Gastrocnemius medialis (tissue), 4 donors: ENCODE data around the gene PRDM16. TPM values are rescaled to one million over a fixed set of nuclear protein-coding genes. Genes with fewer than 3 reads are reported as not detected.

Experiments
- ATAC-seq, 2 donors: fragments of 150-250 bp; one replicate each; pipeline ENCODE4 v1.9.1; 2016
- DNase-seq, 2 donors: peaks; one replicate each; pipeline ENCODE4 v3.0.0-alpha.2; 2019
- H3K27ac ChIP-seq, 4 donors: fragments of 200-600 bp; sonication (generic); 1 replicate in 1 of 4; 2 replicates in 3 of 4; pipeline ENCODE4 v1.5.1; 2016 to 2018; ENCODE audit warnings: mild to moderate bottlenecking in 2 of 4, moderate library complexity in 1 of 4
- H3K27me3 ChIP-seq, 3 donors: fragments of 200-600 bp; sonication (generic) in 2 of 3; 1 replicate in 1 of 3; 2 replicates in 2 of 3; pipeline versions ENCODE4 v1.5.1 to v1.6.0; 2016 to 2019; ENCODE audit warnings: mild to moderate bottlenecking in 1 of 3, moderate library complexity in 1 of 3
- H3K36me3 ChIP-seq, 2 donors: fragments of 200-600 bp; sonication (generic) in 1 of 2; one replicate each; pipeline ENCODE4 v1.5.1; 2017 to 2018
- H3K4me1 ChIP-seq, 2 donors: fragments of 200-600 bp; sonication (generic) in 1 of 2; one replicate each; pipeline ENCODE4 v1.5.1; 2016 to 2017; ENCODE audit warnings: mild to moderate bottlenecking in 2 of 2
- H3K4me3 ChIP-seq, 4 donors: fragments of 200-600 bp; sonication (generic) in 3 of 4; 1 replicate in 1 of 4; 2 replicates in 3 of 4; pipeline ENCODE4 v1.5.1; 2016 to 2019; ENCODE audit warnings: mild to moderate bottlenecking in 2 of 4
- H3K9me3 ChIP-seq, 3 donors: fragments of 200-600 bp; sonication (generic) in 2 of 3; 1 replicate in 1 of 3; 2 replicates in 2 of 3; pipeline ENCODE4 v1.5.1; 2016 to 2019
- POLR2A ChIP-seq, 2 donors: fragments of 450-650 bp; IDR thresholded peaks; one replicate each; pipeline ENCODE4 v1.6.1; 2017; ENCODE audit warnings: antibody characterized with exemption in 2 of 2, mild to moderate bottlenecking in 2 of 2, moderate library complexity in 2 of 2
- in situ Hi-C, 4 donors: fragments of 200-750 bp; cut with MboI; loops; one replicate each; pipeline versions ENCODE4 v1.15.0 to v1.8.0; 2017; ENCODE audit warnings: low sequenced_read_pairs in 4 of 4
- intact Hi-C: fragments of 100-400 bp; cut with DNase I; formaldehyde crosslinking; loops from one replicate; pipeline ENCODE4 v1.15.1; 2023; ENCODE audit warnings: low total_unique reads
- total RNA-seq, 4 donors: library from RNA; depleted of rRNA; stranded (reverse); fragments of >200 nt; gene quantifications; one replicate each; pipeline versions ENCODE4 v1.1.0 to v1.2.3, GENCODE V29; 2016
- TF ChIP-seq, protein P1 (sequence below), 5 experiments: fragments of 450-650 bp in 3 of 5; fragments of 200-600 bp in 2 of 5; sonication (generic) in 2 of 5; IDR thresholded peaks in 4 of 5; conservative IDR thresholded peaks in 1 of 5; 1 replicate in 4 of 5; 2 replicates in 1 of 5; pipeline ENCODE4 v1.5.1; 2016 to 2019; ENCODE audit warnings: antibody characterized with exemption in 5 of 5, mild to moderate bottlenecking in 3 of 5, moderate library complexity in 3 of 5

Gene PRDM16
- total RNA-seq, 4 donors from 2014 or later, result 0.03 to 0.19 (median 0.17) TPM

DNA sequence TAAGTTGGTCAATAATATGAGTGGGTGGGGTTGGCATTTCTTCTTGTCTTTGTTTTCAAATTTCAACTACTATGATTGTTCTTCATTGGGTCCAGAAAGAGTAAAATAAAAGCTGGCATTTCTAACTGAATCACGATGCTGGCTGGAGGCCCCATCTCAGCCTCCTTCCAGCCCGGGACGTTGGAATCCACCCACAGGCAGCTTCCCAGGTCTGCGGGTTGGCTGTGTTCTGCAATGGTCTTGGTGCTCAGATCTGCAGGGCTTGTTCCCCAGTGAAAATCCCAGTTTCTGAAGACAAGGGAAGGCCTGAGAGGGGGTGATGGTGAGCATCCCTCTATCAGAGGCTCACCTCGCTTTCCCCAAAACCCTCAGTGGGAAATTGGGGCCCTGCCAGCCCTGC lies 330.7 kb downstream of the PRDM16 start:
- no peak overlapping the region for H3K4me3 ChIP-seq
- intact Hi-C loops, result no loop called here
- H3K27ac ChIP-seq, result no peak overlapping the region
- DNase-seq (no peak), ATAC-seq (no peak)
- no peaks in the 10 kb centered on the region for H3K4me1 ChIP-seq
- TF ChIP-seq, protein P1, sequence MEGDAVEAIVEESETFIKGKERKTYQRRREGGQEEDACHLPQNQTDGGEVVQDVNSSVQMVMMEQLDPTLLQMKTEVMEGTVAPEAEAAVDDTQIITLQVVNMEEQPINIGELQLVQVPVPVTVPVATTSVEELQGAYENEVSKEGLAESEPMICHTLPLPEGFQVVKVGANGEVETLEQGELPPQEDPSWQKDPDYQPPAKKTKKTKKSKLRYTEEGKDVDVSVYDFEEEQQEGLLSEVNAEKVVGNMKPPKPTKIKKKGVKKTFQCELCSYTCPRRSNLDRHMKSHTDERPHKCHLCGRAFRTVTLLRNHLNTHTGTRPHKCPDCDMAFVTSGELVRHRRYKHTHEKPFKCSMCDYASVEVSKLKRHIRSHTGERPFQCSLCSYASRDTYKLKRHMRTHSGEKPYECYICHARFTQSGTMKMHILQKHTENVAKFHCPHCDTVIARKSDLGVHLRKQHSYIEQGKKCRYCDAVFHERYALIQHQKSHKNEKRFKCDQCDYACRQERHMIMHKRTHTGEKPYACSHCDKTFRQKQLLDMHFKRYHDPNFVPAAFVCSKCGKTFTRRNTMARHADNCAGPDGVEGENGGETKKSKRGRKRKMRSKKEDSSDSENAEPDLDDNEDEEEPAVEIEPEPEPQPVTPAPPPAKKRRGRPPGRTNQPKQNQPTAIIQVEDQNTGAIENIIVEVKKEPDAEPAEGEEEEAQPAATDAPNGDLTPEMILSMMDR (IDR thresholded peaks at IDR 0.05 in 4 of 5, conservative IDR thresholded peaks at IDR 0.05 in 1 of 5), result no peak
- TF ChIP-seq POLR2A (IDR thresholded peaks at IDR 0.05), result no peak
- peaks cover 4 to 18% (median 14%) of the 10 kb centered on the region in 3 donors for H3K27me3 ChIP-seq
- H3K9me3 ChIP-seq, result no peaks in the 10 kb centered on the region
- H3K36me3 ChIP-seq, result no peaks in the 10 kb centered on the region
- in situ Hi-C loops, result loop anchor here in 2 of 4 donors (25.0 kb wide), 1 partner anchor 387 kb away; the partner anchor contains the start of gene ACTRT2 (in 2 of the 2)

DNA sequence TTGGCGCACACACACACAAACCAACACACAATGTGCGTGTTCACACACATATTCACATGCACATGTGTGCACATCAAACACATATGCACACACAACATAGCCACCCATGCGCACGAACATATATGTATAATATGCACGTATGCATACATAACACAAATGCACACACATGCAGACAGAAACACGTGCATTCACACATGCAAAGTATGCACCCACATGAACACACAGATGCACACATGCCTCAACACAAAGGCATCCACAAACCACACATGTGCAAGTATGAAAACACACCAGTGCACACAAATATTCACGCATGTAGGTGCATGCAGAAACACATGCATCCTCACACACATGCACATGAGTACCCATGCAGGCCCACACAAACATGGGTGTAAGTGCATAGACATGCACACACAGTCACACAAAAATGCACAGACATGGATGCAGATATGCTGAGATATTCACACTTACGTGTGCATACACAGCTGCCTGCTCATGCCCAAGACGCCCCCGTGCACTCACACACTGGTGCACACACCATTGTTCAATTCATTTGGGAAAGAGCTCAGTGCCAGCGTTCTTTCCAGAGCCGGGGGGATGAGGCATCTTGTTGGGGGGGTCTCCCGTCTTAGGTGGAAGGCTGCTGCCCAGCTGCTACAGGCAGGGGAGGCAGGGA lies 332.7 kb downstream of the PRDM16 start:
- ATAC-seq (no peak), DNase-seq (no peak)
- H3K27me3 ChIP-seq, result peaks cover 0 to 10% (median 0%) of the 10 kb centered on the region in 3 donors
- H3K4me3 ChIP-seq, result no peak overlapping the region
- in situ Hi-C loops, result loop anchor here in 2 of 4 donors (25.0 kb wide), 1 partner anchor 389 kb away; the partner anchor contains the start of gene ACTRT2 (in 2 of the 2)
- H3K4me1 ChIP-seq, result no peaks in the 10 kb centered on the region
- no peaks in the 10 kb centered on the region for H3K9me3 ChIP-seq
- intact Hi-C loops, result no loop called here
- H3K36me3 ChIP-seq, result no peaks in the 10 kb centered on the region
- H3K27ac ChIP-seq, result no peak overlapping the region
- TF ChIP-seq, protein P1 (IDR thresholded peaks at IDR 0.05 in 4 of 5, conservative IDR thresholded peaks at IDR 0.05 in 1 of 5), result no peak
- TF ChIP-seq POLR2A (IDR thresholded peaks at IDR 0.05), result no peak

DNA sequence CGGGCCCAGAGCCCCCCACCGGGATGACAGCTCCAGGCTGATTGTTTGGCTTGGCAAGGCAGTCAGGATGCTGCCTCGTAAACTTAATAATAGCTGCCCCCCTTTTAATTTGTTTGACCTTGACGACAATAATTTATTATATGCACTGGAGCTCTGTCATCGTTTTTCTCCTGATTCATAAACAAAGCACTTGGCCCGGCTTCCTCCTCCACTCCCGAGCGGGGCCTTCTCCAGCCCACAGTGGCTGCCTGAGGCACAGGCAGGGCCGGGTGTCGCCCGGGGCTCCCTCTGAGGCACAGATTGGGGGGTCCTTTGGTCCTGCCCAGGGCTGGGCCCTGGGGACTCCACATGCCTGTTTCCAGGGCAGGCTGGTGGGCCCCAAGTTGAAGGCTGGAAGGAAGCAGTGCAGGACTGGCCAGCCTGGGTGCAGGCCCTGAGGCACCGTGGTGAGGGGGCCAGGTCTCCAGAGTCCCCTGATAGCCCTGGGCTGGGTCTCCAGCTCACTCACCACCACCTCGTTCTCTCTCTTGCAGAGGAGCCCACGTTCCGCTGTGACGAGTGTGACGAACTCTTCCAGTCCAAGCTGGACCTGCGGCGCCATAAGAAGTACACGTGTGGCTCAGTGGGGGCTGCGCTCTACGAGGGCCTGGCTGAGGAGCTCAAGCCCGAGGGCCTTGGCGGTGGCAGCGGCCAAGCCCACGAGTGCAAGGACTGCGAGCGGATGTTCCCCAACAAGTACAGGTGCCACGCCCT lies 333.4 kb downstream of the PRDM16 start:
- intact Hi-C loops, result no loop called here
- H3K4me1 ChIP-seq, result no peaks in the 10 kb centered on the region
- peaks cover 0 to 13% (median under 1%) of the 10 kb centered on the region in 3 donors for H3K27me3 ChIP-seq
- DNase-seq (no peak), ATAC-seq (no peak)
- no peak overlapping the region for H3K4me3 ChIP-seq
- no peak overlapping the region for H3K27ac ChIP-seq
- TF ChIP-seq, protein P1 (IDR thresholded peaks at IDR 0.05 in 4 of 5, conservative IDR thresholded peaks at IDR 0.05 in 1 of 5), result no peak
- TF ChIP-seq POLR2A (IDR thresholded peaks at IDR 0.05), result no peak
- H3K9me3 ChIP-seq, result no peaks in the 10 kb centered on the region
- H3K36me3 ChIP-seq, result no peaks in the 10 kb centered on the region
- in situ Hi-C loops, result loop anchor here in 2 of 4 donors (25.0 kb wide), 1 partner anchor 390 kb away; the partner anchor contains the start of gene ACTRT2 (in 2 of the 2)

DNA sequence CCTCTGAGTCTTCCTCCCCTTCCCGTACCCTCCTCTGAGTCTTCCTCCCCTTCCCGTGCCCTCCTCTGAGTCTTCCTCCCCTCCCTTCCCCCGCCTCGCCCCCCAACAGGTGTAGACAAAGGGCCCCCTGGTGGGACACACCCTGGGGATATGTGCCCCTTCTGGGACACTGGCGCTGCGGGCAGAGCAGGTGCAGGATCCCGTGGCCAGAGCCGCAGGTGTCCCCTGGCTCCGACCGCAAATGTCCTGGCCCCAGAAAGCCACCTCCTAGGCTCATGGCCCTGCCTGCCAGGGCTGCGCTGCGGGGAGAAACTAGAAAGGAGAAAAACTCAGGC lies 334.0 kb downstream of the PRDM16 start:
- no peak for ATAC-seq
- Histone ChIP-seq H3K4me3 (no peak overlapping the region), H3K4me1 (no peaks in the 10 kb centered on the region), H3K36me3 (no peaks in the 10 kb centered on the region), H3K27ac (no peak overlapping the region), H3K27me3 (peaks cover 0 to 10% (median 3%) of the 10 kb centered on the region in 3 donors), H3K9me3 (no peaks in the 10 kb centered on the region)
- TF ChIP-seq POLR2A (IDR thresholded peaks at IDR 0.05), result no peak
- intact Hi-C loops, result no loop called here
- in situ Hi-C loops, result loop anchor here in 2 of 4 donors (25.0 kb wide), 1 partner anchor 391 kb away; the partner anchor contains the start of gene ACTRT2 (in 2 of the 2)
- no peak for DNase-seq
